HepG2 (cell line): ENCODE measurements around the gene PPP1R7.
A peak's percentile ranks its signal among the peaks of the same experiment; 100 is the strongest.

Experiments used
- ATF2 ChIP-seq: sonication (generic); formaldehyde crosslinking; IDR thresholded peaks from 2 replicates; pipeline ENCODE4 v1.4.0; 2020; ENCODE audit warnings: missing genetic modification reagents
- CREM ChIP-seq, 2 experiments: sonication (generic) in 1 of 2; formaldehyde crosslinking in 1 of 2; IDR thresholded peaks; 2 replicates each; pipeline versions ENCODE4 v1.4.0 to v1.6.1; 2016 to 2020; ENCODE audit warnings: antibody characterized with exemption in 1 of 2, mild to moderate bottlenecking in 1 of 2, missing genetic modification reagents in 1 of 2
- NONO ChIP-seq, 2 experiments: fragments of 450-650 bp in 1 of 2; sonication (generic) in 1 of 2; formaldehyde crosslinking in 1 of 2; IDR thresholded peaks in 1 of 2; conservative IDR thresholded peaks in 1 of 2; 2 replicates each; pipeline versions ENCODE4 v1.6.1 to v1.8.0; 2017 to 2022; ENCODE audit warnings: mild to moderate bottlenecking in 1 of 2, missing genetic modification reagents in 1 of 2, moderate library complexity in 1 of 2
- NR2C2 ChIP-seq: sonication (generic); formaldehyde crosslinking; IDR thresholded peaks from 2 replicates; pipeline ENCODE4 v1.4.0; 2020; ENCODE audit warnings: missing genetic modification reagents, mild to moderate bottlenecking, moderate library complexity, borderline replicate concordance
- POLR2A ChIP-seq, 2 experiments: IDR thresholded peaks; 2 replicates each; pipeline ENCODE4 v1.6.1; 2011; ENCODE audit warnings: low read depth in 2 of 2, low read length in 2 of 2, mild to moderate bottlenecking in 1 of 2, moderate library complexity in 1 of 2; ENCODE audit not compliant: insufficient read depth in 1 of 2
- POLR2AphosphoS5 ChIP-seq: IDR thresholded peaks from 2 replicates; pipeline ENCODE4 v1.6.1; 2012; ENCODE audit warnings: low read depth, low read length
- SP4 ChIP-seq: sonication (generic); formaldehyde crosslinking; IDR thresholded peaks from 2 replicates; pipeline ENCODE4 v1.8.1; 2023; ENCODE audit warnings: mild to moderate bottlenecking, missing genetic modification reagents
- TBL1XR1 ChIP-seq: fragments of 150-350 bp; IDR thresholded peaks from 2 replicates; pipeline ENCODE4 v1.6.1; 2014; ENCODE audit warnings: borderline replicate concordance, low read length; ENCODE audit not compliant: partially characterized antibody
- XRCC5 ChIP-seq: fragments of 200-400 bp; formaldehyde crosslinking; optimal IDR thresholded peaks from 2 replicates; pipeline ENCODE3; 2017; ENCODE audit warnings: mild to moderate bottlenecking, low read length
- ZKSCAN8 ChIP-seq: IDR thresholded peaks from 2 replicates; pipeline ENCODE4 v1.6.1; 2016; ENCODE audit warnings: borderline replicate concordance, missing genetic modification reagents, missing compliant biosample characterization
- ZNF557 ChIP-seq: sonication (generic); formaldehyde crosslinking; IDR thresholded peaks from 2 replicates; pipeline ENCODE4 v1.4.0; 2020; ENCODE audit warnings: missing genetic modification reagents
- TF ChIP-seq, protein P1 (sequence below): sonication (generic); formaldehyde crosslinking; IDR thresholded peaks from 2 replicates; pipeline ENCODE4 v1.5.0; 2020; ENCODE audit warnings: mild to moderate bottlenecking, missing genetic modification reagents, moderate library complexity

DNA sequence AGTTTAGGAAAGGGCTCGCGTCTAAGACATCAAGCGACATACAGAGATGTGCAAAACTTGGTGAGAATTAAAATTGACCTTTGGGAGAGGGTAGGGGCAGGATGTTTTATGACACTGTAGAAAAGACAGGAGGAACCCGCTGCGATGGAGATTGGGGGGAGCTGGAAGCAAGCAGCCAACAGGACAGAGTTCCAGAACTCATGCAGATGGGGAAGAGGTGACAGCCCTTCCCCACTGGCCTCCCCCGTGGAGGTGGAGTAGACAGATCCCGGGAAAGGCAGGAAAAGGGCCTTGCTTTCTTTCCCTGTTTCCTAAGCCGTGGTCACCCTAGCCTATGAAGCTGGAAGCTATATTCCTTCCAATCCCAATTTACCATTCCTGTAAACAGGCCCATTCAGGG is 77.3 kb downstream of the PPP1R7 start:
- TF ChIP-seq, protein P1, sequence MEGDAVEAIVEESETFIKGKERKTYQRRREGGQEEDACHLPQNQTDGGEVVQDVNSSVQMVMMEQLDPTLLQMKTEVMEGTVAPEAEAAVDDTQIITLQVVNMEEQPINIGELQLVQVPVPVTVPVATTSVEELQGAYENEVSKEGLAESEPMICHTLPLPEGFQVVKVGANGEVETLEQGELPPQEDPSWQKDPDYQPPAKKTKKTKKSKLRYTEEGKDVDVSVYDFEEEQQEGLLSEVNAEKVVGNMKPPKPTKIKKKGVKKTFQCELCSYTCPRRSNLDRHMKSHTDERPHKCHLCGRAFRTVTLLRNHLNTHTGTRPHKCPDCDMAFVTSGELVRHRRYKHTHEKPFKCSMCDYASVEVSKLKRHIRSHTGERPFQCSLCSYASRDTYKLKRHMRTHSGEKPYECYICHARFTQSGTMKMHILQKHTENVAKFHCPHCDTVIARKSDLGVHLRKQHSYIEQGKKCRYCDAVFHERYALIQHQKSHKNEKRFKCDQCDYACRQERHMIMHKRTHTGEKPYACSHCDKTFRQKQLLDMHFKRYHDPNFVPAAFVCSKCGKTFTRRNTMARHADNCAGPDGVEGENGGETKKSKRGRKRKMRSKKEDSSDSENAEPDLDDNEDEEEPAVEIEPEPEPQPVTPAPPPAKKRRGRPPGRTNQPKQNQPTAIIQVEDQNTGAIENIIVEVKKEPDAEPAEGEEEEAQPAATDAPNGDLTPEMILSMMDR (CRISPR knock-in tag): no peak
- TF ChIP-seq XRCC5 (no peak), NONO (IDR thresholded peaks at IDR 0.05) (no peak), NONO (CRISPR knock-in tag; conservative IDR thresholded peaks at IDR 0.05) (no peak), ZNF557 (no peak), ZKSCAN8 (no peak), ATF2 (CRISPR knock-in tag) (no peak), POLR2AphosphoS5 (no peak; the same call in none of the 2 replicates), TBL1XR1 (no peak), CREM (IDR thresholded peaks at IDR 0.05) (no peak), CREM (CRISPR knock-in tag; IDR thresholded peaks at IDR 0.05) (no peak), POLR2A (IDR thresholded peaks at IDR 0.05; ENCODE audit: insufficient read depth in 1 of 2, low read depth in 2 of 2, low read length in 2 of 2) (peak in 1 of 2 experiments; percentile 26; a peak in 2 of 4 replicates), SP4 (CRISPR knock-in tag) (no peak), NR2C2 (CRISPR knock-in tag) (no peak)
